T-helper 2 cell treated with Interferon-gamma antibody and Interleukin-4, amounts not matched to agents 5 μg/mL and 100 μg/mL, for 36 hours (primary cell): ENCODE data around the gene DTX3.

ENCODE experiments used
- DNase-seq: peaks from one replicate; pipeline ENCODE4 v3.0.0; 2021; ENCODE audit warnings: low spot score
- H3K27ac Mint-ChIP-seq: one replicate; pipeline ENCODE4 v1.8.0; 2021; ENCODE audit warnings: mild to moderate bottlenecking, mixed read lengths
- H3K27me3 Mint-ChIP-seq: one replicate; pipeline ENCODE4 v1.8.0; 2021; ENCODE audit warnings: low read depth, mixed read lengths
- H3K36me3 Mint-ChIP-seq: one replicate; pipeline ENCODE4 v1.8.0; 2021; ENCODE audit warnings: low read depth, mixed read lengths
- H3K4me1 Mint-ChIP-seq: one replicate; pipeline ENCODE4 v1.8.0; 2021; ENCODE audit warnings: low read depth, mixed read lengths
- H3K4me3 Mint-ChIP-seq: one replicate; pipeline ENCODE4 v1.8.0; 2022; ENCODE audit warnings: mild to moderate bottlenecking, moderate library complexity, mixed read lengths
- H3K9me3 Mint-ChIP-seq: one replicate; pipeline ENCODE4 v1.8.0; 2021; ENCODE audit warnings: mixed read lengths

DTX3 gene

DNA sequence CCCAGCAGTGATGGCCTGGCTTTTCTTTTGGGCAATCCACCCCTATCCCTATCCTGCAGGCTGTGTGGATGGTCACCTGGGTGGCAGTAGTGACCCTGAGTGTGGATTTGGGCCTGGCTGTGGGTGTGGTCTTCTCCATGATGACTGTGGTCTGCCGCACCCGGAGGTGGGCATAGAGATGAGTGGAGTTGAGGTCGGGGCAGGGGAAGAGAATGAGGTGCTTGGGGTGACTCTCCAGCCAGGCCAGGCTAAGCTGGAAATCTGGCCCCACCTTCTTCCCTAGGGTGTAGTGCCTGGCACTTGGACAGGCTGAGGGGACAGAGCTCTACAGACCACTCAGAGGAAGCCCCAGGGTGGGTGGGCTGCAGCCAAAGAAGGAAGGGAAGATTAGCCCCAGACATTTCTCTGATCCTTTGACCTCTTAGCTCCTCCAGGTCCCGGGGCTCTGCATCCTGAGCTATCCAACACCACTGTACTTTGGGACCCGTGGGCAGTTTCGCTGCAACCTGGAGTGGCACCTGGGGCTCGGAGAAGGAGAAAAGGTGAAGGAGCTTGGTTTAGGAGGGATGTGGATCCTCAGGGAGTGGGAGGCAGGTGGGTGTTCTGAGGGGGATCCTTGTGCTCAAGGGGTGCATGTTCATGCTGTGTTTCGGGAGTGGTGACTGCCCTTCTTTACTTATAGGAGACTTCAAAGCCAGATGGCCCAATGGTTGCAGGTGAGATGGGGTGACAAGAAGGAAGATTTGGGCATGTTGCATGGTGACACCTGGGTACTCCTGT lies 20.0 kb downstream of the DTX3 start:
- no peak for DNase-seq
- Mint-ChIP-seq H3K4me3 (no peak overlapping the region), H3K27me3 (peaks cover 92% of the 10 kb centered on the region), H3K36me3 (no peaks in the 10 kb centered on the region), H3K27ac (no peak overlapping the region), H3K9me3 (no peaks in the 10 kb centered on the region), H3K4me1 (peaks cover 9% of the 10 kb centered on the region)

DNA sequence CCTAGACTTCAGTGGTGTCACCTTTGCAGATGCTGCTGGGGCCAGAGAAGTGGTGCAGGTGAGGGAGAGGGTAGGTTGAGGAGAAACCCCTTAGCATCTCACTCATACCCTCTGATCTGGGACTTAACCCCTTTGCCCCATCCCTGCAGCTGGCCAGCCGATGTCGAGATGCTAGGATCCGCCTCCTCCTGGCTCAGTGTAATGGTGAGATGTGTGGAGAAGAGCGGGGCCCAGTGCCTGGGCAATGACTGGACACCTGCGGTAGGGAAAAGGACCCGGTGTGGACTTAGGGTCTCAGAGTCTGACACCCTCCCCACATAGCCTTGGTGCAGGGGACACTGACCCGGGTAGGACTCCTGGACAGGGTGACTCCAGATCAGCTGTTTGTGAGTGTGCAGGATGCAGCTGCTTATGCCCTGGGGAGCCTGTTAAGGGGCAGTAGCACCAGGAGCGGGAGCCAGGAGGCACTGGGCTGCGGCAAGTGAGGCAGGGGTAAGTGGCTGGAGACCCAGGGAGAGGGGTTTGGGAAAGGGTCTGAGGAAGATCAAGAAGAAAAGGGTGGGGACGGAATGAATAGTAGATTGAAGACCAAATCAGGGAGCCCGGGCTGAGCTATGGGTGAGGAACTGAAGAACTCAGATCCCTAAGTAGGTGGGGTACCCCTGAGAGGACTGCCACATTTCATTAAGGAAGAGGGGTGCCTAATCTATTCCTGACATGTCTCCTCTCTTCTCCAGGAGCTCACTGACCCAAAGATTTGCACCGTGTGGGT lies 20.8 kb downstream of the DTX3 start:
- Mint-ChIP-seq H3K4me3 (no peak overlapping the region), H3K36me3 (no peaks in the 10 kb centered on the region), H3K4me1 (peaks cover 9% of the 10 kb centered on the region), H3K27me3 (peaks cover 91% of the 10 kb centered on the region), H3K9me3 (no peaks in the 10 kb centered on the region), H3K27ac (no peak overlapping the region)
- DNase-seq: no peak

DNA sequence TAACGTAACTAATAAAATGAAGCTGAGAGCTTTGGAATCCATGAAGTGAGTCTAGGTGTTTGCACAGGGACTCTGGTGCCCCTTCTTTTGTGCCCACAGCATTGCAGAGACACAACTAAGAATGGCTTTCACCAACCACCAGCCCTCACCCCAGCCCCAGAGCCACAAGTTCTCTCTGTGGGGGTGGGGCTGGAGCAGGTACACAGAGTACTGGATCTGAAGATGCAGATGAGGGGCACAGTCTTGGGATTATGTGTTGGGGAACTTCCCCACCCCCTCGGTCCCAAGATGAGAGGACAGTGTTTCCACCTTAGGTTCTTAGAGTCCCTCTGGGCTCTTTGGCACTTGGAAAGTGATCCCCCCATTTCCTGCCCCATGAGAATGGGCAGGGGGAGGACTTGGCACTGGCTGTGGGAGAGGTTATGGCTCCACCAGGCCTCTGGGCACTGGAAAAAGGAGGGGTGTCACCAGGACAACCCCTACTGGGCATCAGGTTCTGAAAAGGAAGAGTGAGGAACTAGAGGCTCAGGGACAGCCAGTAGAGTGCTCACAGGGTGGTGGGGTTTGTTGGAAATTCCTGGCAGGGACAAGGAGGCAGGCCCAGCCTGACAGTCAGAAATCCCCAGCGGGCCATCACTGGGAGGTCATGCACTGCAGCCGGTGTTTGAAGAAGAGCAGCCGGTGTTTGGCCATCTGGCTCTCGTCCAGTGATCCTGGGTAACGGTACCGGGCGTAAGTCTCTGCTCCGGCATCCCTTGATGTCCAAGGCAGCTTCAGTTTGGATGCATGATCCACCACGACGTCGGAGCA lies 21.7 kb downstream of the DTX3 start:
- no peaks in the 10 kb centered on the region for H3K9me3 Mint-ChIP-seq
- H3K4me3 Mint-ChIP-seq: no peak overlapping the region
- no peak overlapping the region for H3K27ac Mint-ChIP-seq
- no peaks in the 10 kb centered on the region for H3K36me3 Mint-ChIP-seq
- H3K4me1 Mint-ChIP-seq: peaks cover 4% of the 10 kb centered on the region
- DNase-seq: no peak
- peaks cover 91% of the 10 kb centered on the region for H3K27me3 Mint-ChIP-seq

DNA sequence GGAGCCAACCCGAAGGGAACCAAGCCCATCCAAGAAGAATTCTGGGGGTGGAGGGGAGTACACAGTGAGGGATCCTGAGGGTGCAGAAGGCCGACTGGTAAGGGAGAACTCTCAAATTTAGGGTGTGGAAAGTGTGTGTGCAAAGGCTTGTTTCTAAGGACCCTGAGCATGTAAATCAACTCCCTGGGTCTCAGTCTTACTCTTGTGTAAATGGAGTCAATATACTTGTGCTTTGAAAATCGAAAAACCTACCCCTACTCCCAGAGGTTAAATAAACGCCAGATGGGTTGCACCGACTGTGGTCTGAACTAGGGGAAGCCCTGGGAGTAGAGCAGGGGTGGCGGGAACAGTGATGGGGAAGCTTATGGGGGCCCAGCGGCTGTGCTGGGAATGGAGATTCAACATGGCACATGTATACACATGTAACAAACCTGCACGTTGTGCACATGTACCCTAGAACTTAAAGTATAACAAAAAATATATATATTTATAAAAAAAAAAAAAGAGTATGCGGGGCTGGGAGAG lies 22.4 kb downstream of the DTX3 start:
- Mint-ChIP-seq H3K36me3 (no peaks in the 10 kb centered on the region), H3K27me3 (peaks cover 90% of the 10 kb centered on the region), H3K4me3 (no peak overlapping the region), H3K9me3 (no peaks in the 10 kb centered on the region), H3K4me1 (peaks cover 5% of the 10 kb centered on the region), H3K27ac (no peak overlapping the region)
- no peak for DNase-seq

DNA sequence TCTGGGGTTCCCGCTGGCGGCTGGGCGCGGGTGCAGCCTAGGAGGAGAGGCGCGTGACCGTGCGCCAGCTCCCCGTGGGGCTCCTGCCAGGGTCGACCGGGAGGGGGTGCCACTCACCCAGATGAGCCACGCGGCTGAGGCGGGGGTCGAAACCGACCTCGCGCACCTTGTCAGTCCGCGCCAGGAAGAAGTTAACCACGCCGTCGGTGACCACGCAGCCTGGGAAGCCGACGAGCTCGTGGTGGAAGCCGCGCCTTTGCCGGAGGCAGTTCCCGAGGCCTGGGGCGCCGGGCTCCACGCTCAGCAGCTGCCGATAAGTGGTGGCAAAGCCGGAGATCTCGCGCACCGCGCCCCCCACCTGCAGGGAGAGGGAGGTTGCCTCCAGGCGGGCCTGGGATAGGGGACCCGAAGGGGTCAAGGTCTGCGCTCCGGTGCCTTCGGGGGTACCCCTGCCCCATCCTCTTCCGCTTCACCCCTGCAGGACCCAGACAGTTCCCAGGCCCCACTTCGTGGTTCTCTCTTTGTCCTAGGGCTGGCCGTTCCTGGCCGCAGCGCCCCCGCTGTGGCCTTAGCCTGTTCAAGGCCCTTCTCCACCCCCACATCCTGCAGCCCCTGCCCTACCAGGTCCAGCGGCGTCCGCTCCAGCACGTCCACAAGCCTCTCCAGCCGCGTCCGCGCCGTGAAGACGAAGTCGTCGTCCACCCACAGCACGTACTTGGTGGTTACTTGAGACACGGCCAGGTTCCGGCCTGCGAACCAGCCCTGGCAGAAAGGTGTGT lies 23.1 kb downstream of the DTX3 start:
- Mint-ChIP-seq H3K4me3 (no peak overlapping the region), H3K27ac (no peak overlapping the region), H3K9me3 (no peaks in the 10 kb centered on the region), H3K27me3 (peaks cover 86% of the 10 kb centered on the region), H3K36me3 (no peaks in the 10 kb centered on the region), H3K4me1 (peaks cover 5% of the 10 kb centered on the region)
- no peak for DNase-seq

DNA sequence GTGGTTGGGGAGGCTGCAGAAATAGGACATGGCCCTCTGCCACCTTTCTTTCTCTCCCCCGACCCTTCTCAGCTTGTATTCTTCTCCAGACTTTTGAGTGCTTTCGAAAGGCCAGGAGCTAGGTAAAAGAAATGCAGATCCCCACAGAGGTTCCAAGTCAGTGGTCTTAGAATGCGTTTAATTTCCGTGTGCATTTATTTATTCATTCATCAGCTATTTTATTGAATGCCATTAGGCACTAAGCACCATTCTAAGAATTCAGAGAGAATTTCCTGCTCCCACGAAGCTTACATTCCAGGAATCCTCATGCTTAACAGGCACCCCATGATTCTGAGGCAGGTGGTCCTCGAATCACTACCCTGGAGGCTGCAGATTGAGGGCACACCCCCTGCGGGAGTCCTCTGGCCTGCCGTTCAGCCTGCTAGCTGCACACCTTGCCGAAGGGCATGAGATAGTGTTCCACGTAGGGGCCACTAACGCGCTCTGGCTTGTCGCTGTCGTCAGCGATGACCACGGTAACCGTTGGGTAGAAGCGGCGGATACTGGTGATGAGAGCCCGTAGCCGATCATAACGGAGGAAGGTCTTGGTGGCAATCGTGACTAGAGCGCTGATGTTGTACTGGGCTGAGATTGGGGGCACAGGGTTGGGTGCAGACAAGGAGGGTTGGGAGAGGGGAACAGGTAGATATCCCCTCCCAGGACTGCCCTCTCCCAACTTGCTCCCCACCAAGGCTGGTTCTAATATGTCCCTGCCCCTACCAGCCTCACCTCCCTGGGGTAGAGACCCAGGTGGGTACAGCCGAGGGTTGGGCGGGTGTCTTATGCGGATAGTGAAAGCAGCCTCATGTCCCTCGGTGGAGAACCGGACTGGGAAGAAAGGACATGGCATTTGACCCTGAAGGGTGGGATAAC lies 23.9 kb downstream of the DTX3 start:
- Mint-ChIP-seq H3K27ac (no peak overlapping the region), H3K9me3 (no peaks in the 10 kb centered on the region), H3K36me3 (no peaks in the 10 kb centered on the region), H3K4me3 (no peak overlapping the region), H3K4me1 (peaks cover 10% of the 10 kb centered on the region), H3K27me3 (peaks cover 83% of the 10 kb centered on the region)
- no peak for DNase-seq

DNA sequence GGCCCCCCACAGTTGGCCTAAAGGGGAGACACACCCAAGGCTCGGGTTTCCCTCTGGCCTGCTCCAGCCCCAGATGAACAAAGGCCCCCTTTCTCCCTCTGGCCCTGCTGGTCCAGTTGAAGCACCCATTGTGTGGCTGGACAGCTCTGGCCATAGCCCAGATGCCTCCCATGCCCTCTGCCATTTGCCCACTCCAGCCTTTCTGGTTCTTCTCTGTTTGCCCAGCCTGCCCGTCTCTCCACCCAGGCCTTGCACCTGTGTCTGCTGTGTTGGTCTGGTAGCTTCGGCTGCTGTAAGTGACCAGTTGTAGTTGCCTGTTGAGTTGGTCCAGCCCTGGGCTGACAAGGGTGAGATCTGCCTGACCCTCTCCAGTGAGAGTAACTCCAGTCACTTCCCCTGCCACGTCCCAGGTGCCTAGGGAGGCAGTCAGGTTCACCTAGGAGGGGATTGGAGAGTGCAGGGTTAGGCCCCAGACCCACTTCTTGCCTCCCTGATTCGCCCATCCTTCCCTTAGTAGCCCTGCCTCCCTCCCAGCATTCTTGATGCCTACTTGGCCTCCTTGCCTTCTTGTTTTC lies 25.4 kb downstream of the DTX3 start:
- Mint-ChIP-seq H3K36me3 (no peaks in the 10 kb centered on the region), H3K27ac (no peak overlapping the region), H3K4me1 (peaks cover 11% of the 10 kb centered on the region), H3K4me3 (no peak overlapping the region), H3K27me3 (peaks cover 78% of the 10 kb centered on the region), H3K9me3 (no peaks in the 10 kb centered on the region)
- peak; percentile 2 for DNase-seq

DNA sequence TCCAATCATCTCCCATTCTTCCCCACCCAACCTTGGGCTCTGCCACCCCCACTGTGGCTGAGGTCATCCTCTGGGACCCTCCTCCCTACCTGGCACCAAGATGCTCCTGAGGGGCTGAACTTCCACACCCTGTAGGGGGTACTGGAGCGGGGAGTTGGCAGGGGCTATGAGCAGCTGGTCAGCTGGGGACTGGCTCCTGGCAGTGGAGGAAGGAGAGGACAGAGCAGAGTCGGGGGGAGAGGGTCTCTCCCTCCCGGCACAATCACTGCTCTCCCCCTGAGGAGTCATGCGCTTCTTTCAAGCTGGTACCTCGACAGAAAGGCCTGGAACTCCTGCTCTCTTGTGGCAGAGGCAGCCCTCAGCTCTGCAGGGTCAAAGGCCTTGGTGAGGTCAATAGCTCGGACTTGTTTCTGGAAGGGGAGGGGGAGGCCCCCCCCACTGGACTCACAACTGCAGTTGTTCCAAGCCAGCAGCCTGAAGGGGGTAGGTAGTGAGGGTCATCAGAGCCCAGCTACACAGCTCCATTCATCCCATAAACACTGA lies 26.3 kb downstream of the DTX3 start:
- H3K36me3 Mint-ChIP-seq: no peaks in the 10 kb centered on the region
- no peak overlapping the region for H3K27ac Mint-ChIP-seq
- H3K4me1 Mint-ChIP-seq: peaks cover 11% of the 10 kb centered on the region
- H3K4me3 Mint-ChIP-seq: peak overlapping the region; percentile 26
- peaks cover 72% of the 10 kb centered on the region for H3K27me3 Mint-ChIP-seq
- no peaks in the 10 kb centered on the region for H3K9me3 Mint-ChIP-seq
- no peak for DNase-seq

DNA sequence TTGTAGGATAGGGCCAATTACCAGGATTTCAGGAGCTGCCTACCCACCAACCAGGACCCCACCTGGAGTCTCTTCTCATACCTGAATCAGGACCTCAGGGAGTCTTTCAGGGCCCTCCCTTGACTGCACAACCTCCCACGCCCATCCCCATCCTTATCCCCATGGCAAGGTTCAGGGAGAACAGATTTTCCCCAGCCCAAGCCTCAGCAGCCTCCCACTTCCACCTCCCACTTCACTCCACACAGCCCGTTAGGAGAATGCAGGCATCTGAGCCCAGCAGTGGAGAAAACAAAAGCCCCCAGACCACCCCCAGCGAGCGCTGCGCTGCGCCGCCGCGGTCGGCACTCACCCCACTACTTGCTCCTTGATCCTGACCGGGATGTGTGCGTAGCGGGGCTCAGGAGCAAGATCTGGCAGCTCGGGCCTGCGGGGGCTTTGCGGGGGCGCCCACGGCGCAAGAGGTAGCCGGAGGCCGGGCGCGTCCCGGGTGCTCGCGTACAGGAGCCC lies 27.0 kb downstream of the DTX3 start:
- Mint-ChIP-seq H3K27me3 (peaks cover 66% of the 10 kb centered on the region), H3K27ac (no peak overlapping the region), H3K4me1 (peaks cover 11% of the 10 kb centered on the region), H3K36me3 (no peaks in the 10 kb centered on the region), H3K4me3 (peak overlapping the region; percentile 26), H3K9me3 (no peaks in the 10 kb centered on the region)
- DNase-seq: no peak

DNA sequence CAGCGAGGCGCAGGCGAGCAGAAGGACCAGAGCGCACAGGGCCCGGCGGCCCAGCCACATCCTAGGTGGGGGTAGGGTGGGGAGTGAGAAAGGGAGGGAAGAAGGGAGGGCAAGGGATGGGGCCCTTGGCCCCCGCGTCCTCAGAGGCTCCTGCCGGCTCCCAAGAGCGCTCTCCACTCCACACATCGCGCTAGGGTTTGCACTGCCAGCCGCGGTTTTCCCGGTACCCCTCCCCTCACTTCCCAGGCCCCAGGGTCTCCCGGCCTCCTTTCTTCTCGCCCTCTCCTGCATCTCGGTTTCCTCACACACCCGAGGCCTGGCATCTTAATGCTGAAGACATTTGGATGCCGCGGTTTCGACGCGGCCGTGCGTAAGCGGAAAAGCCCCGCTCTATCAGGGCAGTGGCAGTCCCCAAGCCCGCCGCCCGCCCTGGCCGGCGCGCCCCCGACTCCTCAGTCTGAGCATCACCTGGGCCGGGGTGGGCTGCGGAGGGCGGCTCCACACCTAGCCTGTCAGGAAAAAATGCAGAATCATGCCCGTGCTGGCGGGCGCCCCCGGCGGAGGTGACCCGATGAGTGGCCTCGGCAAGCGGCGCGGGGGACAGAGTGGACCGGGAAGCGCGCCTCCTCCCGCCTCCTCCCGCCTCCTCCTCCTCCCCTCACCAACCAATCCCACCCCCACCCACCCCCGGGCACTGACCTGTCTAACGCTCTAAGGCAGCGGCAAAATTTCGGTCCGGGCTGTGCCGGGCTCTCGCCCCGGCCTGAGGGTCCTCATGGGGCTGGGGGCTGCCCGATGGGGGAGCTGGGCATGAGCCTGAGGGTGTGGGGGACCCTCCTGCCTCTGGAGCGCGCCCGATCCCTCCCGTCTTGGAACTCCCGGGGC lies 27.7 kb downstream of the DTX3 start:
- peaks cover 11% of the 10 kb centered on the region for H3K4me1 Mint-ChIP-seq
- peaks cover 62% of the 10 kb centered on the region for H3K27me3 Mint-ChIP-seq
- no peak for DNase-seq

More for the DNA sequence above, 27.7 kb downstream of the DTX3 start:
- no peaks in the 10 kb centered on the region for H3K36me3 Mint-ChIP-seq
- no peaks in the 10 kb centered on the region for H3K9me3 Mint-ChIP-seq
- peak overlapping the region; percentile 80 for H3K4me3 Mint-ChIP-seq
- no peak overlapping the region for H3K27ac Mint-ChIP-seq
